HepG2 (cell line): ENCODE data around the gene NOP56. TPM values are rescaled to one million over a fixed set of nuclear protein-coding genes. Genes with fewer than 3 reads are reported as not detected.

Experiments used
- ATAC-seq: fragments of 200-7000 bp; cut with Tn5 transposase; 3 replicates; pipeline ENCODE4 v1.9.1; 2020; ENCODE audit warnings: mild to moderate bottlenecking, moderate library complexity
- BruUV-seq: library from RNA; stranded (reverse); fragments of 400-500 nt; replicated peaks from 2 replicates; lab custom pipeline; 2021; lab: Mats Ljungman, UMichigan
- CTCF ChIA-PET: fragments of 300-600 bp; formaldehyde crosslinking; extraction: SDS; loops from one replicate; lab custom pipeline; 2021; ENCODE audit warnings: low total read pairs, inconsistent platforms, low intra/inter-chr PET ratio; lab: Yijun Ruan, JAX
- POLR2A ChIA-PET: fragments of 350-600 bp; sonication (Branson Sonifier 250); formaldehyde crosslinking; loops from one replicate; lab custom pipeline; 2020; ENCODE audit warnings: antibody characterized with exemption, inconsistent platforms; lab: Yijun Ruan, JAX
- DNase-seq: peaks from one replicate; pipeline ENCODE4 v3.0.0-alpha.2; 2015; ENCODE audit warnings: low spot score
- FAIRE-seq: peaks from 3 replicates; lab custom pipeline; 2011; peaks lifted over from hg19 to GRCh38; lab: Jason Lieb, UNC
- H2AFZ ChIP-seq: one replicate; pipeline ENCODE4 v1.6.1; 2011; ENCODE audit warnings: low read length, inconsistent platforms
- H3K27ac ChIP-seq: fragments of 300-600 bp; 3 replicates; pipeline ENCODE4 v1.8.0; 2011; ENCODE audit warnings: mixed run types, mild to moderate bottlenecking, mixed read lengths, low read length, inconsistent platforms; ENCODE audit not compliant: insufficient read depth; ENCODE audit errors: extremely low read length
- H3K27me3 ChIP-seq, 2 experiments: fragments of 200-600 bp in 1 of 2; 2 replicates in 1 of 2; 3 replicates in 1 of 2; pipeline versions ENCODE4 v1.6.0 to v1.8.0; 2011; ENCODE audit warnings: low read length in 2 of 2, mild to moderate bottlenecking in 2 of 2, moderate library complexity in 2 of 2, inconsistent platforms in 1 of 2; ENCODE audit not compliant: insufficient read depth in 2 of 2, control insufficient read depth in 1 of 2
- H3K36me3 ChIP-seq, 2 experiments: fragments of 200-600 bp in 1 of 2; replicated peaks in 1 of 2; 2 replicates in 1 of 2; 3 replicates in 1 of 2; pipeline versions ENCODE4 v1.5.1 to v1.8.0; 2011; ENCODE audit warnings: low read length in 2 of 2, inconsistent platforms in 1 of 2; ENCODE audit not compliant: insufficient read depth in 2 of 2, control insufficient read depth in 1 of 2
- H3K4me1 ChIP-seq: 2 replicates; pipeline ENCODE4 v1.5.1; 2012; ENCODE audit warnings: low read length, inconsistent platforms; ENCODE audit not compliant: insufficient read depth
- H3K4me2 ChIP-seq: 2 replicates; pipeline ENCODE4 v1.6.0; 2011; ENCODE audit warnings: low read depth, low read length, inconsistent platforms
- H3K4me3 ChIP-seq, 3 experiments: fragments of 200-600 bp in 1 of 3; sonication (generic), shearing (Covaris generic) in 1 of 3; replicated peaks in 1 of 3; 2 replicates each; pipeline ENCODE4 v1.5.1; 2011 to 2016; ENCODE audit warnings: low read length in 3 of 3, inconsistent platforms in 2 of 3, low read depth in 2 of 3, mild to moderate bottlenecking in 2 of 3, control low read depth in 1 of 3, mixed read lengths in 1 of 3; ENCODE audit not compliant: insufficient read depth in 1 of 3
- H3K79me2 ChIP-seq: one replicate; pipeline ENCODE4 v1.6.1; 2011; ENCODE audit warnings: low read length, inconsistent platforms; ENCODE audit not compliant: insufficient read depth
- H3K9ac ChIP-seq: 2 replicates; pipeline ENCODE4 v1.6.0; 2011; ENCODE audit warnings: mild to moderate bottlenecking, low read depth, low read length, inconsistent platforms; ENCODE audit not compliant: insufficient read depth
- H3K9me3 ChIP-seq: 2 replicates; pipeline ENCODE4 v1.5.1; 2012; ENCODE audit warnings: mild to moderate bottlenecking, low read length
- H4K20me1 ChIP-seq: 2 replicates; pipeline ENCODE4 v1.6.0; 2011; ENCODE audit warnings: inconsistent platforms, mild to moderate bottlenecking, low read length, moderate library complexity; ENCODE audit not compliant: insufficient read depth
- BCL6 ChIP-seq: IDR thresholded peaks from 2 replicates; pipeline ENCODE4 v1.6.1; 2016; ENCODE audit warnings: missing genetic modification reagents, missing compliant biosample characterization
- CEBPG ChIP-seq: IDR thresholded peaks from 2 replicates; pipeline ENCODE4 v1.6.1; 2016
- HDAC2 ChIP-seq: sonication (generic); formaldehyde crosslinking; IDR thresholded peaks from 2 replicates; pipeline ENCODE4 v1.4.0; 2020; ENCODE audit warnings: missing genetic modification reagents
- HOXD1 ChIP-seq: sonication (generic); formaldehyde crosslinking; IDR thresholded peaks from 2 replicates; pipeline ENCODE4 v1.5.0; 2020; ENCODE audit warnings: missing genetic modification reagents
- KLF12 ChIP-seq: sonication (generic); formaldehyde crosslinking; IDR thresholded peaks from 2 replicates; pipeline ENCODE4 v1.4.0; 2020; ENCODE audit warnings: missing genetic modification reagents, borderline replicate concordance
- MED1 ChIP-seq: sonication (generic); formaldehyde crosslinking; IDR thresholded peaks from 2 replicates; pipeline ENCODE4 v1.4.0; 2020; ENCODE audit warnings: missing genetic modification reagents
- RAD21 ChIP-seq: fragments of 450-650 bp; formaldehyde crosslinking; IDR thresholded peaks from 2 replicates; pipeline ENCODE4 v1.5.0; 2020; ENCODE audit warnings: mild to moderate bottlenecking
- RCOR2 ChIP-seq: IDR thresholded peaks from 2 replicates; pipeline ENCODE4 v1.6.1; 2016; ENCODE audit warnings: missing biosample characterization, missing genetic modification reagents
- SNAPC5 ChIP-seq: sonication (generic); formaldehyde crosslinking; IDR thresholded peaks from 2 replicates; pipeline ENCODE4 v1.8.1; 2023; ENCODE audit warnings: mild to moderate bottlenecking, missing genetic modification reagents, borderline replicate concordance
- TBX3 ChIP-seq: fragments of 450-650 bp; IDR thresholded peaks from 2 replicates; pipeline ENCODE4 v1.6.1; 2017; ENCODE audit warnings: antibody characterized with exemption, mild to moderate bottlenecking, inconsistent platforms, borderline replicate concordance
- ZBTB8A ChIP-seq: sonication (generic); formaldehyde crosslinking; IDR thresholded peaks from 2 replicates; pipeline ENCODE4 v1.4.0; 2020; ENCODE audit warnings: mild to moderate bottlenecking, low read depth, missing genetic modification reagents, borderline replicate concordance
- ZNF143 ChIP-seq: sonication (generic); formaldehyde crosslinking; IDR thresholded peaks from 2 replicates; pipeline ENCODE4 v1.4.0; 2020; ENCODE audit warnings: missing genetic modification reagents
- ZNF235 ChIP-seq: sonication (generic); formaldehyde crosslinking; IDR thresholded peaks from 2 replicates; pipeline ENCODE4 v1.8.1; 2023; ENCODE audit warnings: mild to moderate bottlenecking, missing genetic modification reagents, borderline replicate concordance
- ZNF281 ChIP-seq: sonication (generic); formaldehyde crosslinking; IDR thresholded peaks from 2 replicates; pipeline ENCODE4 v1.4.0; 2020; ENCODE audit warnings: missing genetic modification reagents, borderline replicate concordance
- ZNF460 ChIP-seq: sonication (generic); formaldehyde crosslinking; IDR thresholded peaks from 2 replicates; pipeline ENCODE4 v1.5.1; 2020; ENCODE audit warnings: missing genetic modification reagents, mild to moderate bottlenecking, borderline replicate concordance
- ZNF543 ChIP-seq: sonication (generic); formaldehyde crosslinking; IDR thresholded peaks from 2 replicates; pipeline ENCODE4 v1.4.0; 2020; ENCODE audit warnings: mild to moderate bottlenecking, missing genetic modification reagents
- ZNF687 ChIP-seq: sonication (generic); formaldehyde crosslinking; IDR thresholded peaks from 2 replicates; pipeline ENCODE4 v1.5.1; 2020; ENCODE audit warnings: mild to moderate bottlenecking, missing genetic modification reagents, moderate library complexity
- ZNF737 ChIP-seq: sonication (generic); formaldehyde crosslinking; IDR thresholded peaks from 2 replicates; pipeline ENCODE4 v1.5.0; 2020; ENCODE audit warnings: missing genetic modification reagents, mild to moderate bottlenecking, borderline replicate concordance
- WGBS: methylation state at CpG from one replicate; pipeline ENCODE4 v1.1.6; 2017; ENCODE audit warnings: low lambda C conversion rate; 5-methylcytosine and 5-hydroxymethylcytosine counted together
- in situ Hi-C: cut with HindIII; loops from 2 replicates; pipeline ENCODE4 v1.10.0; 2017; ENCODE audit warnings: low pct_unique_long_range_greater_than_20kb; ENCODE audit not compliant: extremely low pct_ligation_motif_present
- intact Hi-C: fragments of 100-400 bp; cut with micrococcal nuclease; formaldehyde crosslinking; loops from one replicate; pipeline ENCODE4 v1.10.0; 2022; ENCODE audit not compliant: unreplicated experiment
- polyA plus RNA-seq, 8 experiments: library from polyadenylated mRNA; depleted of rRNA in 3 of 8; stranded (reverse) in 7 of 8; unstranded in 1 of 8; fragments of >200 nt; fragmentation: Illumina TruSeq in 4 of 8; extraction: Trizol in 4 of 8; gene quantifications; 2 replicates each; pipeline versions ENCODE4 v1.2.1 to v1.2.3, GENCODE V29; 2011 to 2016; ENCODE audit warnings: low read depth in 4 of 8, missing spikeins in 1 of 8, mixed read lengths in 1 of 8; ENCODE audit not compliant: insufficient read depth in 1 of 8
- total RNA-seq, 5 experiments: library from RNA; depleted of rRNA; stranded (reverse); fragments of >200 nt; fragmentation: Illumina TruSeq; extraction: Trizol; gene quantifications; 2 replicates each; pipeline ENCODE4 v1.2.3, GENCODE V29; 2016; ENCODE audit warnings: low read depth in 1 of 5

NOP56 gene
- total and polyA plus RNA-seq, 2 of the 13 experiments (the other 11 are each of a cell fraction or from before 2014, with no cell fraction given): 369 to 1,116 TPM

GRCh38 chr20:2655331-2656116 is 3.1 kb downstream of the NOP56 start:
- Histone ChIP-seq H4K20me1 (peaks cover 58% of the 10 kb centered on the region), H3K27ac (no peak overlapping the region), H3K36me3 (peaks cover 46 to 68% of the 10 kb centered on the region in 2 experiments), H3K79me2 (peaks cover 46% of the 10 kb centered on the region), H3K9me3 (no peaks in the 10 kb centered on the region), H3K4me1 (peaks cover 38% of the 10 kb centered on the region), H3K4me2 (peak overlapping the region; percentile 100), H3K4me3 (0 out of 6 replicates have a peak overlapping the region, but pooled peaks of 1 of the 3 experiments have one; percentile 97), H2AFZ (no peak overlapping the region), H3K9ac (no peak overlapping the region), H3K27me3 (no peaks in the 10 kb centered on the region; a peak in 1 of 5 replicates)
- POLR2A ChIA-PET: interaction anchor here (2.8 to 7.0 kb wide), 2 partner anchors 9 to 12 kb away, joined by 7 to 151 read pairs; partner anchors contain the start of gene IDH3B
- FAIRE-seq: no peak
- in situ Hi-C loops (no loop called here), intact Hi-C loops (no loop called here)
- CTCF ChIA-PET: no interaction called here
- 97% methylated on average over 17 of the region's 17 CpGs for WGBS
- BruUV-seq: no TSS peak
- ATAC-seq: no peak
- no peak for DNase-seq
- TF ChIP-seq HOXD1 (CRISPR knock-in tag) (no peak), BCL6 (CRISPR knock-in tag) (no peak), HDAC2 (no peak), TBX3 (no peak), ZNF543 (CRISPR knock-in tag) (no peak), MED1 (no peak), RAD21 (CRISPR knock-in tag) (no peak), RCOR2 (CRISPR knock-in tag) (no peak), SNAPC5 (CRISPR knock-in tag) (no peak), KLF12 (CRISPR knock-in tag) (no peak), ZNF460 (CRISPR knock-in tag) (no peak), CEBPG (CRISPR knock-in tag) (no peak), ZBTB8A (CRISPR knock-in tag) (no peak), ZNF281 (no peak), ZNF687 (CRISPR knock-in tag) (peak; percentile 33; the same call in 1 of the 2 replicates), ZNF737 (CRISPR knock-in tag) (peak; percentile 15; the same call in 1 of the 2 replicates), ZNF235 (CRISPR knock-in tag) (no peak; the same call in 1 of the 2 replicates), ZNF143 (CRISPR knock-in tag) (0 out of 2 replicates have a peak, but pooled peaks have one; percentile 0)
